Jurkat, Clone E6-1 (cell line): ENCODE results near the gene HS3ST5.

Experiments
- DNase-seq: peaks from one replicate; pipeline ENCODE4 v3.0.0-alpha.2; 2011; ENCODE audit warnings: low read depth, low spot score
- H3K4me3 ChIP-seq: 2 replicates; pipeline ENCODE4 v1.5.1; 2011; ENCODE audit warnings: mild to moderate bottlenecking, low read length, control low read depth, moderate library complexity

The HS3ST5 gene

DNA sequence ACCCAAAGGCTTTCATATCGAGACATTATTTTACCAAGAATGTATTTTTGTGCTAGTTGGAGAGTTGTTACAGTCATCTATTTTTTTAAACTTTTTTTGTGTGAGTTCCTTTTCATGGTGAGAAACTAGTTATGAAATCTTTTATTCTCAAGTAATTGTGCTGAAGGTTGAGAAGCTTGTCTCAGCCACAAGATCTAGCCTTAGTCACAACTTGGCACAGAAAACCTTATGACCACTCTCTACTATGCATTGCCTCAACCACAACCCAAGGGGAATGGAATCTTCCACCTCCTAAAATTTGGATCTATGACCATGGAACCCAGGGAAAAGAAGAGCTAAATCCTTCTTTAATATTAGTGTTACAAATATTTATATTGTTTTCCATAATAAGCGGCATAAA, 58.5 kb downstream of the HS3ST5 start:
- no peak for DNase-seq
- H3K4me3 ChIP-seq, result no peak overlapping the region

DNA sequence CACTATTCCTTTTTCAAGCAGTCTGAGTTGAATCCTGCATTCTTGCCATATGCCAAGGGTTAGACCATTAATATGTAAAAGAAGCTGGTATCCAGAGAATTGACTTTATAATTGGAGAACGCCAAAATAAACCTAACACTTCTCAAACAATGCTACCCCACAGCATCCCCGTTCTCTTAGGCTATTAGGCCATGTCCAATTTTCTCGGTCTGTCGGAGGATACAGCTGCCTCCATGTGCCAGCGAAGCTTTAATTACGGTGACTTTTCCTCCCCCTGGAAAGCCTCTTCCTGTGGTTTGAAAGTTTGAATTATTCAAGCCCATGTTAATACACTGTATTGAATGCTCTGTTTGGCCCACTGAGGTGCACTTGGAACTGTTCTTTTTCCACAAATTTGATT, 60.5 kb downstream of the HS3ST5 start:
- H3K4me3 ChIP-seq, result no peak overlapping the region
- DNase-seq, result no peak

DNA sequence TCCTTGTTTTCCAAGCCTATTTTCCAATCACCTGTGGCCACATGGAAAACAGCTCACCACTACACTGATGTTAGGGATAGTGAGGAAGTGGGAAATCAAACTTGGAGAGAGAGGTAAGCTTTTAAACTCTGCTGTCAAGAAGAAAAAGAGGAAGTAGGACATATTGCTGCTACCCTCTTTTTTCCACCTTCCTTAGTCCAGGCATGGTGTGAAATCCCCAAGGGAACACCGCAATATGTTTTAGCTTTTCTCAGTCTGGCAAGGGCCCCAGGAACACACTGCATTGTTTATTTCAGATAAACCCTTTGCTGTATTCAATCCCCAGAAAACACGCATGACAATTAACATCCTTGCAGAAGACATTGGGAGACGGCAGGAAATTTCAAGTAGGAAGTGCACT, 61.3 kb downstream of the HS3ST5 start:
- no peak overlapping the region for H3K4me3 ChIP-seq
- DNase-seq, result no peak

DNA sequence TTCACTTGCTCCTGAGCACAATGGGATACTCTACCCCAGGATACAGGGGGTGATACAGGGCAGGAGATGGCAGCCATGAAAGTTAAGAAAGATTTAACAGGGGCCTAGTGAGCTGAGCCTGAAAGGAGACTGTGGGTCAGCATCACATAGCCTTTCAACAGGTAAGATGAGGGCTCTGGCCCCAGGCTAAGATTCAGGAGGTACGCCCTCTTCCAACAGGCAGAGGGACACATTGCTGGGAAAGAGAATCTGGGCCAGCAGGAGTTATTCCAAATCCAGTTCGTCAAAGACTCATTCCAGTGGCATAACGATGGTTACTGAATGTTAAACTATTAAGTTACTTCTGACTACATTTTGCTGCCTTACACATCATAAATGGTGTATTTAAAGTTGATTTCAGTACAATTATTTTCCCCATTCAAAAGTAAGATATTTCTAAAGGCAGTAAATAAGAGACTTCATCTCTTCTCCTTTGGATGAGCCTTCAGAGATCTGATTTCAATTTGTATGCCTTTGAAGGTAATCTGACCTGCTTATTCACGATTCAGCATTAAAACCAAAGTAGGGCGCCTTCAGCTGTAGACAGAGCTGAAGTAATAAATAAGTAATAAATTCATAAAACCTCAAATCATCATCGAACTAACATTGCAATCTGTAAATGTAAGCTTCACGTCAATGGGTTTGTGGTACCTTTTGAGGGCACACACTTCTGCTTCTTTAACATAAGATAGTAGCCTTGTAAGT, 62.4 kb downstream of the HS3ST5 start:
- H3K4me3 ChIP-seq, result no peak overlapping the region
- DNase-seq, result no peak

DNA sequence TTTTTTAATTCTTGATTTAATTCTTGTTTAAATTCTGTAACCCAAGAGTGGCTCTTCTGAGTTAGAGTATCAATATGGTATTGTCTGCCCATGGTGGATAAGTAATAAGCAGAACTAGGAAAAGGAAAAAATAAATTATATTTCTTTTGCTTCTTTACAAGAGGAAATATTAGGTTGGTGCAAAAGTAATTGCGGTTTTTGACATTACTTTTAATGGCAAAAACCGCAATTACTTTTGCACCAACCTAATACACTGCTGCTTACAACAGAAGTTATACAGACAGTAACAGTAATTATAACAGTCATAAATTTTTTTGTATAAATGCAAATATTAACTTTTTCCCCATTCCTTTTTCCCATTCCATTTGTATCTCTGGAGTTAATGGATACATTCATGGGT, 65.6 kb downstream of the HS3ST5 start:
- DNase-seq, result no peak
- no peak overlapping the region for H3K4me3 ChIP-seq

DNA sequence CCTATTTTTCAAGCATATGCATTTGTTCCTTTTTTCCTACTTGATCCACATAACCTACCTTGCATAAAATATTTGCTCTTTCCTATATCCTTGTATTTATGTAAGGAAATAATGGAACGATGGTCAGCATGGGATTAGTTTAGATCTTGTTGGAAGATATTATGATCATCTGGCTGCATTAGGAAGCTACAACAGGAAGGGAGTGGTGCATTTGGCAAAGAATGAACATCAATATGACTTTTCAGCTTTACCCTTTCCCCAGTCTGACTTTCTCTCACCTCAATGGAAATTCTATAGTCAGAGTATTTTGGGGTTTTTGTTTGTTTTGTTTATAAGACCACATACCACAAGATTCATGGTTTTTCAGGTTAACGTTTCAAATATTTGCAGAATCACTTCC, 66.0 kb downstream of the HS3ST5 start:
- DNase-seq, result no peak
- H3K4me3 ChIP-seq, result no peak overlapping the region

DNA sequence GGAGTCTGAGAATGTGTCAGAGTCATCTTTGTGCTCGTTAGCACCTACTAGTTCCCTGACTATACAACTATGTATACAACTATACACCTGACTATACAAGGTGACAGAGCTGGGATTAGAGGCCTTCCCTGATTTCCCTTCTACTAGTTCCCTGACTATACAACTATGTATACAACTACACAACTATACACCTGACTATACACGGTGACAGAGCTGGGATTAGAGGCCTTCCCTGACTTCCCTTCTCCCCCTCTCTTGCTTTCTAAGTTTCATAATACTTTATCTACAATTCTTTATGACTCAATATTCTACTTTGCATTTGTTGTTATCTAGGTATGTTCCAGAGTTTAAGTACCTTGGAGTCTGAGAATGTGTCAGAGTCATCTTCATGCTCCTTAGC, 68.0 kb downstream of the HS3ST5 start:
- no peak for DNase-seq
- H3K4me3 ChIP-seq, result no peak overlapping the region

DNA sequence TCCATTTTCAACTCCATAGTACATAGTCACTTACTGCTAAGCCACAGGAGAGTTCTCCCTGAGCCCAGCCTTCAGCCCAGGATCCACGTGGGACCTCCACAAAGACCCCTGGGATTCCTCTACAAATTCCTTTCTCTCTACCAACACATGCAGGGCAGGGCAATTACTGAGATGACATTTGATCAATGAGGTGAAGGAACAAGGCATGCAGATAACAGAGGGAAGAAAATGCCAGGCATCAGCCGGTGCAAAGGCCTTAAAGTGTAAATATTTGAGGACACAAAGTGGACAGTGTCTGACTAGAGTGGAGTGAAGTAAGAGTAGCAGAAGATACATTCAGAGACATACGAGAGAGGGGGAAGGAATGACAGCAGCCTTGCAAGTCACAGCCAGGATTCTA, 70.2 kb downstream of the HS3ST5 start:
- no peak overlapping the region for H3K4me3 ChIP-seq
- DNase-seq, result no peak

DNA sequence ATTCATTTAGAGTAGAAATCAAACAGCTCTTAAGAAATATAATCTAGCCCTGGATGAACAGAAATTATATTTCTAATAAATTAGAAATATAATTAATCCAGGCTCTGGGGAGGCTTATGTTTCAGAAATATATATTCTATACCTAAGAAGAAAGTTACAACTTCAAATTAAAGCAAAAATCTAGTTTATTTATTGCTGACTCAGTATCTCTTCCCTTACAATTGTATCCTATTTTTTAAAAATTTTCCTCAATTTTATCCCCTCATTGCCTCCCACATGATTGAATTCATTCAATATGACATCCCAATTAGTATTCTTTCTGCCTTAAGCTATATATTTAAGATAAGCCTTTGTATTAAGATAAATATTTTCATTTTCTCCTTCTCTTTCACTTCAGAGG, 71.4 kb downstream of the HS3ST5 start:
- no peak for DNase-seq
- no peak overlapping the region for H3K4me3 ChIP-seq

DNA sequence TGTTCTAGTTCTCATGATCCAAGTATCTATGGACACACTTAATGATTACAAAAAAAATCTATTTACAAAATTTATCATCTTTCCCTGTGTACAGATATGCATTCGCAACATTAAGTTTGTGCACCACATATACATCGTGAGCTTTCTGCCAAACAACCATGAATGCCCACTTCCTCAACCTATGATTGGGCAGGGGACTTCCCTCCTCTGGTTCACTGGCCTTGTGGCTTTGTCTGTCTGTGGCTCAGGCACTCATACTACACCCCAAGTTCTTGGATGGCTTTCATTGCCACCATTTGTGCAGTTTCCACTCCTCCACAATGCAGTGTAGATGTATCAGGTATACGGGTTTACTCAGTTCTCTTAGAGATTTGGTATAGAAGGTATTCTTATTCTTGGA, 74.9 kb downstream of the HS3ST5 start:
- no peak for DNase-seq

DNA sequence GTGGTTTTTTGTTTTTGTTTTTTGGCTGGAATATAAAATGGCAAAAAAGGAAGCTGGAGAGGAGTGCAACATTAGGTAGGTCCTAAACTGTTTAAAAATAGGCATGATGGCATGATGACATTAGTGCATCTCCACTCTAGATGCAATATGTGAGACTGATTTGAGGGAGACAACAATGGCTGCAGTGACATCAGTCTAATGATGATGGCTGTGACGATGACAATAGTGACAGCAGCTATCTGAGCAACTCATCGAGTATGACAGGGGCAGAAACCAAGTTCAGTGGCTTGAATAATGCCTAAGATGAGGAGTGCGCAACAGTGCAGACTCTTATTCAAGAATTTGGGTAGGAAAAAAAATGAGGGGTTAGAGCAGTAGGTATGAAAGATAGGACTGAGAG, 82.0 kb downstream of the HS3ST5 start:
- H3K4me3 ChIP-seq, result no peak overlapping the region
- no peak for DNase-seq

More for the DNA sequence above, 74.9 kb downstream of the HS3ST5 start:
- no peak overlapping the region for H3K4me3 ChIP-seq

DNA sequence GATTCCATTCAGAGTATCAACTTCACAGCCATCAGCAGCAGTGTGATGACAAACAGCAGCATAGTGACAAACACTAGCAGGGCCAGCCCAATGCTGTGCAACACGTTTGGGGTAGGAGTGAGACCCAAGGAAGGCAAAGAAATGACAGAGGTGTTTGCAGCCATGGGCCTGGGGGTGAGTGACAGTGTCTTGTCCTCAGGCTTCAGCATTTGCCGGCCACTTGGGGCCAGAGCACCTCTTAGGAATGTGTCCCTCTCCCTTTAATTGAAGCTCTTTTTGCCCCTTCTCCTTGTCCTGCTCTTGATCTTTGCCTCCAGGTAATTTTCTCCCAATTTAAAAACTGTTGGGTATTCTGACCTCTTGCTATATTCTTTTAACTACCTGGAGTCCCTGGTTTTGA, 84.4 kb downstream of the HS3ST5 start:
- no peak overlapping the region for H3K4me3 ChIP-seq
- no peak for DNase-seq

DNA sequence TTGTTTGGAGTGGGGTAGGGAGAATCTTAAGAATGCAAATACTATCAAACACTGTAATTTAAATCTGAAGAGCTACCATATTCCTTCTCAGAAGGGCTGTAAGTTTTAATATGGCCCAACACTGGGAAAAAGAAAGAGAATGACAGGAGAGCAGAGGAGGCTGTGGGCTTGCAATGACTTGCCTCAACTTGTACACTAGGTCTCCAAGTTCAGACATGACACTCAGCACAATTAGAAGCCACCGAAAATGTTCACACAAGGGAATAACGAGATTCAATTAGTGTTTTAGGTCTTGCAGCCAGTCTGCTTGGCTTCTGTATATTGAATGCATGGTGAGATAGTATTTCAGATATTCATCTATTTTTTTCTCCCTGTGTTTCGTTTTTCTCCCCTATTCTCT, 89.4 kb downstream of the HS3ST5 start:
- no peak for DNase-seq
- H3K4me3 ChIP-seq, result no peak overlapping the region

DNA sequence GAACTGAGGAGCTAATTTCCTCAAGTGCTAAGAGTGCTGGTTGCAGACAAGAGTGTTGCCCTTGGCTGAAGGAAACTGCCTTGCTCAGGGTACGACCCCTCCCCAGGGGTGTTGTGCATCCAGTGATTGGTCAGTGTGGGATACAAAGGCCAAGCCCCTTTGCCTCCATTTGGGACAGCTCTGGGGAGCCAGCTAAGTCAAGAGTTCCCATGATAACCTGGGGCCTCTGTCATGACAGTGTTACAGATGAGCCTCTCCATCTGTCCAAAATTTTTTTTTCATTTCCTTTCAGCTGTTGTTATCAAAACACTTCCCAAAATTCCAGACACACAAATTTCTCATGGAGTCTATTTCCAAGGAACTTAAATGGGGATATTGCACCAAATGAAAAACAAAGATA, 93.3 kb downstream of the HS3ST5 start:
- no peak overlapping the region for H3K4me3 ChIP-seq
- no peak for DNase-seq

DNA sequence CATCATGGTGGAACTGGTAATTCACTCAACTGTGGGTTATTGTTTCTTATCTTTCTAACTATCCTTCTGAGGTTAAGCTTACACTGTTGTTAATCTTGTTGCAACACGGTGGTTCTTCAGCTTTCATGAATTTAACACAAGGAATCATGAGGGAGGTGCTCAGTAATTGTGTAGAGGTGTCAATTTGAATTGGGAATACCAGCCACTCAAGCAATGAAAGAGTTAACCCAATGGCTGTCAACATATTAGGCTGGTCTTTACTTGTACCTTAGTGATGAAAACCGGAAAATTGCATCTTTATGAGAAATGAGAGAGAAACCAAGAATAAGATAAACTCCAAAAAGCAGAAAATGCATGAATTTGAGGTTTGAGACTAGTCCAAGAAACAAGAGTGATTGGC, 95.7 kb downstream of the HS3ST5 start:
- no peak for DNase-seq
- no peak overlapping the region for H3K4me3 ChIP-seq

DNA sequence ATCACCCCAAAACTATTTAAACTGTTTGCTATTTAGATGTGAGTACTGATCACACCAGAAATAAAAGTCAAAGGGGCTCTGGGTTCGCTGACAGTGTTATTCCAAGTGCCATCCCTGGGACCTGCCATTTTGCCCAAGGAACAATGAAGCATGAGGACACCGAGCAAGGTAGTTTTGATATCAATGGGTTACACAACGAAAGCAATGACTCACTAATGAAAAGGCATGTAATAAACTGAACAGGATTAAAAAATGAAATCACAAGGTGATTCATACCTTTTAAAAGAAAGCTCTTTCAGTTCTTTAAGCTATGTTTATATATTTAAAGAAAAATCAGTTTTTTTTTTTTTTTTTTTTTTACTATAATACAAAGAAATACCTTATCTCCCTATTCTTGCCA, 102.0 kb downstream of the HS3ST5 start:
- no peak overlapping the region for H3K4me3 ChIP-seq
- no peak for DNase-seq

DNA sequence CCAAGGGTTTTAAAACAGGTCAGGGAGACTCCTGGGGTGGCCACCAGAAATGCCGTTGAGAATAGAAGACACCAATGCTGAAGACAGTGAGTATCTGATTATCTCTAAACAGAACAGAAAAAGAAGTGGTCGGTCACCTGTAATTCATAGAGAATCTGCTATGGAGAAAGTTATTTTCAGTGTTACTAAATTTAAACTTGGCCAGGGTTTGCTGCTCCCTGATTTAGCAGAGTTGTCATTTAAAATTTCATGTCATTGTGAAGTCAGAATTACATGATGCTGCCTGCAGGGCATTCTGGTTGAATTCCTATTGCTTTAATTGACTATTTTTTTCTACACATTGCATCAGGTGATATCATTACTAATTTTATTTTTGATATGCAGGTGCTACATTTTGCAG, 114.1 kb downstream of the HS3ST5 start:
- no peak overlapping the region for H3K4me3 ChIP-seq
- no peak for DNase-seq

DNA sequence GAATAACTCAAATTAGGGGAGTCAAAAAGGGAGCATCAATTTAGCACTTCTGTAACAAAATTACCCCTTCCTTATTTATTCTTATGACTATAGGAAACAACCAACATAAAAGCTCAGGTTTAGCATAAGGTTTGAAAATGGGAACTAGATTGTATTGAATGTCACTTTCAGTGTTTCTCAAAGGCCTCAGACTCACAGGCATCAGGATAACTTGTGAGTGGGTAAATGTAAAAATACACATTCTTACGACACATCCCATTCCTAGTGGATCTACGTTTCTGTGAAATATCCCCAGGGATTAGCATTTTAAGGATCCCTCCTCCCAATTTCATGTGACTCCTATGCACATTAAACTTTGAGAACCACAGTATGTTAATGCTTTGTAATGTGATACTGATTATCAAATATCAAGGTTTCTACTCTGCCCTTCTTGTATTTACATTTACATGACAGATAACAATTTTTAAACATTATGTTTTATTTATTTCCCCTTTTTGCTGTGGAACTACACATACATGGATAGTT, 114.8 kb downstream of the HS3ST5 start:
- H3K4me3 ChIP-seq, result no peak overlapping the region
- no peak for DNase-seq

DNA sequence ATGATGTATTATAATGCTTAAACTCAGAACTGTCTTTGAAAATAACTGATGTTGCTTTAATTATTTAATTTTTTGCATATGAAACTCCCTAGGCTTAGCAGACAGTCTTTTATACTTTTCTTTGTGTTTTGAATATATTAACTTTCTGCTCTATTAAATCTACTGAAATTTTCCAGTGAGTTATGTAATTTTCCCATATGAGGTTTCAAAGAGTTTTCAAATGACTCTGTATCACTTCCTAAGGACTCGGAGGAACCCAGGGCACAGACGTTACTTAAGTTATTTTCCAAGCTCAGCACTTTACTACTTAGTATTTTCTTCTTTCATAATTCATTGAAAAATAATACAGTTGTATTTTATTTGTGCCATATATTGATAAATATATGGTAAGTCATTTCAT, 122.6 kb downstream of the HS3ST5 start:
- no peak overlapping the region for H3K4me3 ChIP-seq
- no peak for DNase-seq

DNA sequence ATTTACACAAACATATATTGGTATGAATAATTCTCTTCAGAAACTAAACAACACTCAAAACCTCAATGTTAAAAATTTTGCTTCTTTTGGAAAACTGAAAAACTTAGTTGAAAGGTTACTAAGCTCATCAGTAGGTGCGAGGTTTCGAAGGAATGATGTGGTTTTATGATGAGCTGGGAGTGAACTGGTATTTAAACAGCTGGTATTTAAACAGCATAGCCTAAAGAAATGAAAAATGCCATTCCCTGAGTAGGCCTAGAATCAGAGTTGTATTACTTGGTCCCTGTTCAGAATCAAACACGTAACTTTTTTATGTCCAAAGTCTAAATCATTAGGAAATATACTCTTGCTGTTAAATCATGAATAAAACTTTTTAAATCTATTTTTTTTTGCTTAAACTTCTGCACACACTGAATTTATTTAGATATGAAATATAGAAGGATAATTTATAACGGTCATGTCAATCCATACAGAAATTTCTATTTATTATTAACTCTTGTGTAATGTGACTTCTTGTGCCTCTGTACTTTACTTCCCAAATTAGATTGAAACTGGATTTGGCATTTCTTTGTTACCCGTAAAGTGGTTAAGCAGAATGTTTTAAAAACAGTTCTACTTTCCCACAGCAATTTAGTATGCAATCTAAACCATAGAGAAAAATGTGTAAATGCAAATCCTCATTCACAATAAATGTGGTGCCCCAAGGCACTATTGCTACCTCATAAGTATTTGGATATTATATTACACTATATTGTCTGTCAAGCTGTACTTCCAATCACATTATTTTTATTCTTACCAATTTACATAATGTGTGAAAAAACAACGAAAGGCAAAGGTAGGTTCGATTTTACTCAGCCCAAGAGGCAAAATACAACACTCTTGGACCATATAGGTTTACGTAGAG, 124.1 kb downstream of the HS3ST5 start:
- no peak overlapping the region for H3K4me3 ChIP-seq
- DNase-seq, result no peak
